GM21619 (cell line): ENCODE results near the gene CHTF18.
"Not testable (repeated sequence)": the region's sequence is repeated elsewhere in the genome, so short reads cannot be mapped to it uniquely, and the experiment has no call there.

ENCODE experiments used
- ATAC-seq: cut with Tn5 transposase; IDR thresholded peaks from one replicate; pipeline ENCODE4 v1.9.1; 2021; ENCODE audit not compliant: unreplicated experiment

Gene CHTF18

GRCh38 chr16:774086-775001 lies 14.1 kb upstream of the CHTF18 start:
- no peak for ATAC-seq

GRCh38 chr16:775236-775796 lies 13.1 kb upstream of the CHTF18 start:
- no peak for ATAC-seq

GRCh38 chr16:776298-776697 lies 12.1 kb upstream of the CHTF18 start:
- not testable (repeated sequence) for ATAC-seq

- no peak for ATAC-seq
These were observed 11.6 kb upstream of the CHTF18 start for GRCh38 chr16:776824-777223.

GRCh38 chr16:777826-778225 lies 10.6 kb upstream of the CHTF18 start:
- no peak for ATAC-seq

- no peak for ATAC-seq
These were observed 10.0 kb upstream of the CHTF18 start for GRCh38 chr16:778447-778846.

GRCh38 chr16:778909-779527 lies 9.4 kb upstream of the CHTF18 start:
- ATAC-seq, result no peak

- ATAC-seq, result no peak
These were observed 8.9 kb upstream of the CHTF18 start for GRCh38 chr16:779561-779960.

- ATAC-seq, result no peak
These were observed 8.1 kb upstream of the CHTF18 start for GRCh38 chr16:780296-780695.

GRCh38 chr16:781346-782010 lies 6.9 kb upstream of the CHTF18 start:
- no peak for ATAC-seq

- no peak for ATAC-seq
These were observed 6.2 kb upstream of the CHTF18 start for GRCh38 chr16:782258-782657.

- ATAC-seq, result no peak
These were observed 5.5 kb upstream of the CHTF18 start for GRCh38 chr16:782766-783403.

GRCh38 chr16:783404-784161 lies 4.8 kb upstream of the CHTF18 start:
- ATAC-seq, result no peak

- no peak for ATAC-seq
These were observed 4.0 kb upstream of the CHTF18 start for GRCh38 chr16:784431-784830.

- ATAC-seq, result no peak
These were observed 2.6 kb upstream of the CHTF18 start for GRCh38 chr16:785563-786535.

GRCh38 chr16:787321-787966 lies 976 bp upstream of the CHTF18 start:
- ATAC-seq, result peak; percentile 1

GRCh38 chr16:787978-788398 lies 432 bp upstream of the CHTF18 start, which contains the start of gene RPUSD1:
RPUSD1 (minus strand) TSS chr16:788381; CDS start chr16:787737, 644 bp downstream.
- ATAC-seq, result peak; percentile 12

GRCh38 chr16:789191-789850 lies 901 bp downstream of the CHTF18 start:
- ATAC-seq, result no peak
